HG03280 (cell line): ENCODE measurements around the gene PDIA5.
"Not testable (repeated sequence)": the region's sequence is repeated elsewhere in the genome, so short reads cannot be mapped to it uniquely, and the experiment has no call there.

ENCODE experiments used
- ATAC-seq: cut with Tn5 transposase; IDR thresholded peaks from one replicate; pipeline ENCODE4 v1.9.1; 2021; ENCODE audit warnings: mild to moderate bottlenecking, moderate library complexity; ENCODE audit not compliant: unreplicated experiment

Gene PDIA5

DNA sequence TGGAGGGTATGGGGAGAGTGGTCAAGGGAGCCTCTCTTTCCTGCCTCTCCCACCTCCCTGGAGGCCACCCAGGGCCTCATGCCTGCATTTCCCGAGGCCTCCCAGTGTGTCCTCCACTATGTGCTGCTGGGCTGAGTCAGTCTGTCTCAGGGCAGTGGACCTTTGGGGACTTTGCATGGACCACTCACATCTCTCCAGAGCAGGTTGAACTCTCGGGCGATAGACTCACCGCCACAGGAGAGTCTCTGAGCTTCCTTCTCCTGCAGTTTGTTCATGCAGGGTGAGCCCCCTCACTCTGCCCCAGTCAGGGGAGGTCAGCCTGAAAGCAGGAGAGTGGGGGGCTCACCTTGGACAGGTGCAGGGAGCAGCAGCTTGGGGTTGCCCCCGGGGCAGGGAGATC, 74.5 kb downstream of the PDIA5 start:
- no peak for ATAC-seq

DNA sequence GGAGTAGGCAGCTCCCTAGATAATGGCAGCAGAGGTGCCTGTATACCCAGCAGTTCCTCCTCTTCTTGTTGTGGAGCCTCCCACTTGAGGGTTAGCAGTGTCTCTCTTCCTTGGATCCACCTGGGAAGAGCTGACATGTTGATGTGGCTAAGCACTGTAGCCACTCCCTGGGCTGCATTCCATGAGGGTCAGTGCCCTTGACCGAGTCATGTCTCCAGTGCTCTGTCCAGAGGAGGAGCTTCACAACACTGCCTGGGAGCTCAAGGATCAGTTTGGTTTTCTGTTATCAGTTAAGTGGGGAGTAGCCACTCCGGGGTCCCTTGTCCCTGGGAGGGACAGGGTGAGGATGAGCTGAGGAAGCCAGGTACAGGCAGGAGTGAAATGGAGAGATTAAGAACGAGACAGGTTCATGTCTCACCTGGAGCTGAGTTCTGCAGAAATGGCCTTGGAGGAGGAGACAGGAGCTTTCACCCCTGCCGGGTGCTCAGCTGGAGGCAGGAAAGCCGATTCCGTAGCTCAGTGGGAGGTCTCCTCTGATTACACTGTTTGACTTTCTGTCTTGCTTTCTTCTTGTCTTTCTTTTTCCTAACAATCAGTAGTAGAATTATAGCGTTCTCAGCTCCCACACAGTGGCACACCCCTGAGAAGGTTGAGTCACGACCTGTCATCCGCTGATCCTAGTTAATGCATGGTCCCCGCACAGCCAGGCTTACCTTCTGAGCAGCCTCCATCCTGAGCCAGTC, 77.0 kb downstream of the PDIA5 start:
- no peak for ATAC-seq

DNA sequence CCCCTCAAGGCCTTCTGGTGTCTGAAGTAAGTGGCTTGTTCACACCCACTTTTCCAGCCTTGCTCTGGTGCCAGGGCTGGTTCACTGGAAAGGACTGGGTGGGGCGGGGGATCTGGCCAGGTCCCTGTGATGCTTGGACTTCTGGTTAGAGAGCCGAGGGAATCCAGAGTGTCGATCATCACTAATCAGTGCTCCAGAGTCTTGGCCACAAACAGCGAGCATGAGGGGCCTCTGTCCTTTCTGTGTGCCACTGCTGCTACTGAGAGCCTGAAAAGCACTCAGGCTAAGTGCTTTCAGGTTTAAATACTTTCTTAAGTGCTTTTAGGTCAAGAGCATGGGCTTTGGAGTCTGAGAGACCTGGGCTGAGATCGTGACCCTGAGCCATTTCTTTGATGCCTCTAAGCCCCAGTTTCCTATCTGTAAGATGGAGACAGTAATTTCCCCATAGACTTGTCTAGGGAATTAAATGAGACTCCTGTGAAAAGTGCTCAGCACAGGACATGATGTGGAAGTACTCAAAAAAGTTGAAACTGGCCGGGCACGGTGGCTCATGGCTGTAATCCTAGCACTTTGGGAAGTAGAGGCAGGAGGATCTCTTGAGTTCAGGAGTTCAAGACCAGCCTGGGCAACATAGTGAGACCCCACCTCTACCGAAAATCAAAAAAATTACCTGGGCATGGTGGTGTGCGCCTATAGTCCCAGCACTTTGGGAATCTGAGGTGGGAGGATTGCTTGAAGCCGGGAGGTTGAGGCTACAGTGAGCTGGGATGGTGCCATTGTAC, 81.1 kb downstream of the PDIA5 start:
- no peak for ATAC-seq

DNA sequence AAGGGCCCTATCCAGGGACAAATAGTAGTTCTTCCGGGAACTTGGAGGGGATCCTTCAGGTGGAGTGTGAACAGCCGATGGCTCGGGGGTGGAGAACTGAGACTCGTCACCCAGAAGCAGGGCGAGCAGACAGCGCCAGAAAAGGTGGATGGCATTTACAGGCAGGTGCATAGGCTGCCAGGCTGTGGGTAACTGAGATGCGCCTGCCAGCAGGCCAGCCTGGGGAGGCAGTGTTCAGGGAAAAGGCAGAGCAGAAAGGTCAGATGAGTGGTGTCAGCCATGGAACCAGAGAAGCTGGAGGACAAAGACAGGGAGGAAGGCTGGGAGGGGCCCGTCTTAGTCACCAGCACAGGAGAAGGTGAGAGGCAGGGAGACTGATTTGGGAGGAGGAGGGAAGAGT, 81.9 kb downstream of the PDIA5 start:
- ATAC-seq: no peak

DNA sequence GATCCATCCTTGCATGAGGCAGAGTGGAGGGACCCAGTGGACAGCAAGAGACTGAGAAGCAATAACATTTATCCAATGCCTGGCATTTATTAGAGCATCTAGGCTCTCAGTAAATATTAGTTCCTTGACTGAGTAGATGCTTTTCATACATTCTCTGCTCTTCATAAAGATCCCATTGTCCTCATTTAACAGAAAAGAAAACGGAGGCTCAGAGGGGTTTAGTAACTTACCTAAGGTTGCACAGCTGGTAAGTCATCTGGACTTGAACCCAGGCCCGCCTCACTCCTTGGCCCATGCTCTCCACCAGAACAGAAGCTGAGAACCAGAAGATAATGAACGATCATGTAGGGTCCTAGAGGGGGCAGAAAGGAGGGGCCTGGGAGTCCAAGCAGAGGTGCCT, 82.7 kb downstream of the PDIA5 start:
- ATAC-seq: no peak

DNA sequence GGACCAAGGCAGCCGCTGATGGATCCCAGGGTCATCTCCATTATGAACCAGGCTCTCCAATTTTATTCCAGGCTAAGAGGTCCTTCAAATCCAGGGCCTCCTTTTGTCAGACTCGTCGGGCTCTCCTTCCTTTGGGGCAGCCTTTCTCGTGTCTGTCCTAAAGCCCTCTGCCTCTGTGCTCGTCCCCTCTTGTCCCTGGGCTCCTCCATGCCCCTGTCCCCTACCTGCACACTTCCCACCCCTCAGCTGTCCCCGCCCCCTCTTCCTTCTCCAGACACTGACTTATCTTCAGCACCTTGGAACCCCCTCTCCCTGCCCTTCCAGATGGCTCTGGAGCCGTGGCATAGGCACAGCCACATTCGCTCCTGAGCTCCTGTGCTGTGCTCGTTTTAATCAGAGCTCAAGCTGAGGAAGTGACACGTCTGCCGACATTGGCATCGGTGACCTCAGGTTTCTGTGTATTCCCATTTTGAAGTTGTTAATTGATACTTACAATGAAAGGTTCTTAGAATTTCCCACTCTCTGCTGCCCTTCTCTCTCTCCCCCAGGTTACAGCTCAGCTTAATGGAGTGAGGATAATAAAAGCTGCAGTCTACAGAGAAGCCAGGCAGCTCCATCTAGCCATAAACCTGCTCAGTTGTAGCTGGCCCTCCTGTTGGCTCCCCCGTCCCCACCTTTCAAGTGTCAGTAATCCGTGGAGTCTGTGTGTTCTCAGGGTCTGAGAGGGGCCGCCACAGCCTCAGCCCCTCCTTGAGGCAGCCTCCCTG, 83.8 kb downstream of the PDIA5 start:
- no peak for ATAC-seq

DNA sequence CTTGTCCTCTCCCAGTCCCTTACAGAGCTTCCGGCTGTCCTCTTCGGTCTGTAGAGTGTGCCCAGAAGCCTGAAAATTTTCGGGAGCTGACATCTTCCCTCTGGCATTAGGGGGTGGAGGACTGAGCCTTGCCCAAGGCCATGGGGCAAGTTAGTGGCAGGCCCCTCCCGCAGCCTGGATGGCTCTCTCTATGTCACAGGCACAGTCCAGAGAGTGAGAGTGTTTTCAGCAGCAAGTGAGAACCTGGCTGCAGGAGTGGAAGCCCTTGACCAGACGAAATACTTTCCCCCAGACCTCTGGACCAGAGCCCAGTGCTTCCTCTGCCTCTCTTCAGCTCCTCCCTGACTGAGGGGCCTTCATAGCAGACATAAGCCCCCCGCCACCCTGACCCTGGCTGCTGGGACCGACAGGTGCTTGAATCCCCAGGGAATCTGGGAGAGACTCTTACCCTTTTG, 84.5 kb downstream of the PDIA5 start:
- no peak for ATAC-seq

DNA sequence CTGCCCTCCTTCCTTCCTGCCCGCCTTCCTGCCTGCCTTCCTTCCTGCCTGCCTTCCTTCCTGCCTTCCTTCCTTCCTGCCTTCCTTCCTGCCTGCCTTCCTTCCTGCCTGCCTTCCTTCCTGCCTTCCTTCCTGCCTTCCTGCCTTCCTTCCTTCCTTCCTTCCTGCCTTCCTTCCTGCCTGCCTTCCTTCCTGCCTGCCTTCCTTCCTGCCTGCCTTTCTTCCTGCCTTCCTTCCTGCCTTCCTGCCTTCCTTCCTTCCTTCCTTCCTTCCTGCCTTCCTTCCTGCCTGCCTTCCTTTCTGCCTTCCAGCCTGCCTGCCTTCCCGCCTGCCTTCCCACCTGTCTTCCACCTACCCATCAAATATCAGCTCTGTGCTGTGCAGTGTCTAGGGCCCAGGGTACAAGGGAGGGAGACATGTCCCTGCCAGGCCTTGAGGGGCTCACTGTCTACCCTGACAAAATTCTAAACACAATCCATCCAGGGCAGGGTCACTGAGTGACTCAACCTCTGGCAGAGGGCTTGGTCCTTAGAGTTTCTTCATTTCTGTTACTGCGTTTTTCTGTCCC, 85.1 kb downstream of the PDIA5 start:
- not testable (repeated sequence) for ATAC-seq

DNA sequence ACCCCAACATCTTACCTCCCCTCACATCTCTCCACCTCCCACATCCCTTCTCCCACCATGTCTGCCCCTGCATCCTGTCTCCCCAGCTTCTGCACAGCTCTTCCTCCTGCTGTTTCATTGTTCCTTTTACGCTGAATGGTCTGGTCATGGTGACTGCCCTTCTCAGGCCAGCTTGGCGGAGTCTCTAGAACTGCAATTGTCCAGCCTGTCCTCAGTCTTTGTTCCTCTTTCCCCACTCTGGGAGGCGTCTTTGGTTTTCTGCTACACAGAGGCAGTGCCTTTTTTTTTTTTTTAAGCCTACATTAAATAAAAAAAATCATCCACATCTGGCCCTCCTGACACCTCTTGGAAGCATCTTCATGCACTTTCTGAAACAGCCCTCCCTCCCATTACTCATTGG, 85.9 kb downstream of the PDIA5 start:
- ATAC-seq: no peak

DNA sequence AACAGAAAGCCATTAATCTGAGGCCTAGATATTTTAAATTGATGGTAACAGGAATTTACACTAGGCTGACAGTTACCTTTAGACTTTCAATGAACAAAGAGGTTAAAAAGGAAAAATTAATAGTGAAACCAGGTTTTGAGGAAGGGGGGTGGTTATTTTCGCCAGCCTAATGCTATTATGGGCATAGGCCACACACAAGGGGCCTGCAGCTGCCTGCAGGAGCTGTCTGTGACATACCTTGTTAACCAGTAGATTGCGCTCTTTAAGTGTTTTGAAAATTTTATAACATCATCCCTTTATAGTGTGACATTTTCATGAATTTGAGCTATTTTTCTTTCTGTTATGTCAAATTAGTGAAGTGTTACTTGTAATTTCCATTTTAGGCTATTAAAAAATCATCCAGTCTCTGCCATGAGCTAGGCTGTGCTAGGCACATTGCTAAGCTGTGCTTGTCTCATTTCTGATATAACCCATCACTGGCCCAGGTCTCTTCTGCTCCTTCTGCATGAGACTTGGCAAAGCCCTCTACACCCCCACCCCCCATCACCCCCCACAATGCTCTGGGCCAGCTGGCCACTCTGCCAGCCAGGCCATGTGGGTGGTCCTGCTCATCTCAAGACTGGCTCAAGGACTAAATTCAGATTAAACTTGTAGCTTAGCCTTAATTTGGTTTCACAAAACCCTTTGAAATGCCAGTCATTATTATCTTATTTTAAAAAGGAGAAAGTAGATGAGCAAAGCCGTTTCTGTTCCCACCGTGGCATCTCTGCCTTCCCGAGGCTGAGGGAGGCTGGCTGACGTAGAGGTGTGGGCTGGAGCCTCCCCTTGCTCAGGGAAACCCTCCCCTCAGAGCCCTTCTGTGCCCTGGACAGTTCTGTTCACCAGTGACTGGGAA, 86.5 kb downstream of the PDIA5 start:
- no peak for ATAC-seq

DNA sequence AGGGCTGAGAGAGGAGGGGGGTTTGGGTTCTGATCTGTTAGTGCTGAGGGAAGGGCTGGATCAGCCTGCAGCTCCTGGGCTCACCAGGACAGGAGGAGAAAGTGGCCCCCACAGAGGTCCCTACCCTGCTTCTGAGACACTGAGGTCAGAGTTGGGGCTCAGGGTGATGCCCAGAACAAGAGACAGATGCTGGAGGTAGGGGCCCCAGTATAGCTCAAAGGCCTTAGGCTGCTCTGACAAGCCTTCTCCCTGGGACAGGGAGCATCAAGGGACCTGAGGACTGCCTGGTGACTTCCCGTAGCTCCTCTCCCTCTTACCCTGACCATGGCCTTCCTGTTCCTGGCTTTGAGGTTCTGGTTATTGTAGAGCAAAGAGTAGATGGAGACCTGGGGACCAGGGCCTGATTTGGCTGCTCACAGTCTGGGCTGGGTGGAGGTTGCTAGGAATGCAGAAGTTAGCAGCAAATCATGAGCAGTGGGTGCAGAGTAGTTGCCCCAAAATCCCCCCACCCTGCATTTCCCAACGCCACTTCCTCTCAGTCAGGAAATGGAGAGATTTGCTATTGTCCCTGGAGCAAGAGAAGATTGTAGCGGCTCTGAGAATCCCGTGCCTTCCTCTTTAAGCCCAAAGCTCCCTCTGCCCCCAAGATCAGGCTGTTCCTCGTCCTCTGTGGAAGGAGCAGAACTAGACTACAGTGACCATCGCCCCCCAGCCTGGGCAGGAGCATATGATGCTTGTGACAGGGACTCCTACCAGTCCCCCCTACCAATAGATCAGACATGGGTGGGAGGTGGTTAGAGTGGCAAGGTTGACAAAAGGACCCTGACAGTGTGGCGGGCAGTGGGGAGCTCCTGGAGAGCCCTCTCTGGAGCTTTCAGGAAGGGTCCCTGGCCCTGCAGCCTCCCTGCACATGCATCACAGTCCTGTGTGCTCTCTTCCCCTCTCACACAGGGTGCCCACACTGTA, 87.5 kb downstream of the PDIA5 start:
- no peak for ATAC-seq

DNA sequence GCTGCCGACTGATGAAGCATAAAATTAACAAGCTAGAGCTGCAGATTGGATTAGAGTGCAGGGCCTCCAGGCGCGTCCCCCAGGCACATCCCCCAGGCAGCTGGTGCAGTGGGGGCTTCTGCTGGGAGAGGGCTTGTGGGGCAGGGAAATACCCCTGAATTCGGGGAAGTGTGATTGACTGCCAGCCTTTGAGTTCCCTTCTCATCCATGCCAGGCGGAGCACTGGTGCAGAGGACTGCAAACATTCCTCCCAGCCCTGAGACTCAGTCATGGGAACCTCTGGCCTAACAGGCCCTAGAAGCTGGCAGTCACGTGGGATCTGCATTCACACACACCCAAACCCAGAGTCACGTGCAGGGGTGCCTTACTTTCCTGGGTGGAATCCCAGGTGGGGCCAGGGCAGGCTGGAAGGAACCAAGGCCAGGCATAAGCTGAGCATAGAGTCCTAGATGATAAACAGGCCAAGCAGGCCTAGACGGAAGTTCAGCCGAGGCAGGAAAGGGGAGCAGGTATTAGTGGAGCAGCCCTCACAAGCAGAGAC, 88.7 kb downstream of the PDIA5 start:
- no peak for ATAC-seq

DNA sequence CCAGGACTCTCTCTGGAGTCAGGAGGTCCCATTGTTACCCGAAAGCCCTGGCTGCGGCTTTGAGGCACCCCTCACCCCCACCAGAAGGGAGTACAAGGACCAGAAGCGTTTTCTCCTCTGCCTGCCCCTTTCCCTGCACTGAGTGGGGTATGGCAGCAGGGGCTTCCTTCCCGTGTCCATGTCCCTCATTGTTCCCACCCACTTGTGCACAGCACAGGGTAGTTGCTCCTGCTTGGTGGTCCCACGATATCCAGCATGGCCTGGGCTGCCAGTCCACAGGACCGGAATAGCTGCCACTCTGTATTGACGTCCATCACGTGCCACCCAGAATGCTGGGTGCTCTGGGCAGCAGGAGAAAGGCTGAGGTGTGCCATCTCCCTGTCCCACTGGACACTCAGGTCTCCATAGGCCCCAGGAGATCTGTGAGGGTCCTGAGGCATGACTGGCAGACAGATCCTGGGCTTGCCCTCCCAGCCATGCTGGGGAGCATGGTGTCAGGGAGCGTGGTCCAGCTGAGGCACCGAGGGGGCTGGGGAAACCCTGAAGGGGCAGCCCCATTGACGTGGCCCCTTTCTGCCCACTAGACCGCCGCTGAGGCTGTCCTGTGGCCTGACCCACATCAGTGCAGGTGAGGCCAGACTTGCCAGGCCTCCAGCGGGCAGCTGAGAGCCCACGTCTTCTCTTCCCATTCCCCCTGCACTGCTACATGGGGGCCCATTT, 89.6 kb downstream of the PDIA5 start:
- ATAC-seq: no peak

DNA sequence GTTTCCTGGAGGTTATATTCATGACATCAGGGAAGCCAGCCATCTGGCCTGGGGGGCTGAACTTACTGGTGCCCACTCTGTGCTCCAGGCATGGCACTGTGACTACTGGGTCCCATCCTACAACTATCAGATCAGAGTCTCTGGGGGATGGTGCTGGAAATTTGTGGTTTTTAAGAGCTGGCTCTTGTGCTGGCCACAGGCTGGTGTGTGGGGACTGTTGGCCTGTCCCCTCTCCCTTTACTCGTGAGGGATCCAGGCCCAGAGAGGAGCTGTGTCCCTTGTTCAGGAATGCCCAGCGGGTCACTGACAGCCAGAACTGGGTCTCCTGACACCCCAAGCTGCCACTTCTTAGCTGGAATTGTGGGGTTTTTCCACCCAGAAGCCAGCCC, 90.4 kb downstream of the PDIA5 start:
- ATAC-seq: no peak

DNA sequence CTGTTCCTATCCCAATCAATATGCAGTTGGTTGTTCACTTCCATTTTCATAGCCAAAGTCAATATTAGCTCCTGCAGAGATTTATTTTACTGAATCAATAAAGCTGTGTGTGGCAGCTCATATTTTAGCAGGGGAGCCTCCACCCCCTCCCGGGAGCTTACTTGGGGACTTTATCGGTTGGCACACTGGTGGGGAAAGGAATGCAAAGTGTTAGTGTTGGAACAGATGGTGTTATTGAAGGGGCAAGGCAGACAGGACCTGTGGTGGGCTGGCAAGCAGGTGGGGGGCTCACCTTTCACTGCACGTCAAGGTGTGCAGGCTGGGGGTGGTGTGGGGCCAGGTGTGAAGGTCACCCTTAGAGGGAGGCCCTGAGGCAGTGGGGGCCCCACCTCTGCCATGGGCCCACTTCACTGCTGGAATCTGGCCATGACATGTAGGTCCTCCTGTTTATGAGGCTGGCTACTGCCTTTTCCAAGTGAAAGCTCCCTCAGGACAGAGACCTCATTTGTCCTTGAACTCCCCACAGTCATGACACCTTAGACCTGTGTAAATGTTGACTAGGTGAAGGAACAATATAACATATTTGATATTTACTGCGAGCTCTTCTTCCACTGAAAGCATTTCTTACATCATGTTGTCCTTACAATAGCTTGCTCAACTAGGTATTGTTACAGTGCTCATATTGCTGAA, 90.9 kb downstream of the PDIA5 start:
- no peak for ATAC-seq

DNA sequence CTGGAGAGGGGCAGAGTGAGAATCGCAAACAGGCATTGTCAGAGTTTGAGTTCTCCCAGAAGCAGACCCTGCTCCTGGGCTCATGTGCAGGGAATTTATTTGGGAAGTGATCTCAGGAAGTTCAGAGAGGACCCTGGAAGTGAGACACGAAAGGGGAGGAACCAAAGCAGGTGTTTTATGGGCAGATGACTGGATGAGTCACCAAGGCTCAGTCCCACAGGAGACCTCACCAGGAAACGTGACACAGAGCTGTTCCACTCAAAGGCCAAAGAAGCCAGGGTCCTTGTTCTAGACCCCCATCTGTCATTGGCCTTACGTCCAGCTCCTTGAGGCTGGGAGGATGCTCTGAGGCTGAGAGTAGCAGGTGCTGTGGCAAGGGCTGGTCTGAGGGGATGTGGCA, 91.5 kb downstream of the PDIA5 start:
- ATAC-seq: no peak

DNA sequence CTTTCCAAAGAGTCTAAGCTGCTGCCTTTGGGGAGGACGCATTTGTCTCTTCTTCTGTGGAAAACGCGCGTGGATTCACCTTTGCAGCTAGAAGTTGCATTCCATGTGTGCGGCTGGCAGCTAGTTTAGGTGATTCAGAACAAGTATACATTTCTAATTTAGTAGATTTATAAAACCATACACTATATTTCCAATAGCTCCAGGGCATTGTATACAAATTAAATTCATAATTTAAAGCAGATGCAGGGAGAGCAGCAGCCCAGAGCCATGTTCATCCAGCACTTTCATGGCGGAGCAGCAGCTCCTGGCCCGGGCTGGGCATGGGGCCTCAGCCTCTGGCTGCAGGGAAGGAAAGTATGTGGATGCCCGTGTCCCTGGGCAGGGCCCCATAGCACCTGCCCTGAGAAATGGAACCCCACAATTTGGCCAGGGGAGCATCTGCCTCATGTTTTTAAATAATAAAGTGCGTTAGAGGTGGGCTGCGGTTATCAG, 92.1 kb downstream of the PDIA5 start:
- no peak for ATAC-seq
